ENCODE measurements around the gene EXOSC9. TPM values are rescaled to one million over a fixed set of nuclear protein-coding genes. Genes with fewer than 3 reads are reported as not detected.

Gene EXOSC9
- total RNA-seq, 3 donors from 2014 or later: 12.5 to 16.0 (median 12.6) TPM

- Histone ChIP-seq H3K9me3 (no peaks in the 10 kb centered on the region), H3K4me1 (ENCODE audit: low read depth) (no peaks in the 10 kb centered on the region), H3K36me3 (ENCODE audit: low read depth) (no peaks in the 10 kb centered on the region), H3K4me3 (no peak overlapping the region)
- ATAC-seq (no peak), DNase-seq (no peak)
- intact Hi-C loops (cut with DNase I, micrococcal nuclease): no loop called here
- TF ChIP-seq CTCF (IDR thresholded peaks at IDR 0.05): no peak
These were observed 17.1 kb downstream of the EXOSC9 start for GRCh38 chr4:121818215-121818614.

- DNase-seq: no peak
- intact Hi-C loops (cut with DNase I, micrococcal nuclease): no loop called here
- Histone ChIP-seq H3K36me3 (ENCODE audit: low read depth) (no peaks in the 10 kb centered on the region), H3K4me1 (ENCODE audit: low read depth) (no peaks in the 10 kb centered on the region), H3K4me3 (no peak overlapping the region), H3K9me3 (no peaks in the 10 kb centered on the region)
- TF ChIP-seq CTCF (IDR thresholded peaks at IDR 0.05): no peak
- ATAC-seq: no peak
These were observed 18.3 kb downstream of the EXOSC9 start for GRCh38 chr4:121819216-121819965.

DNA sequence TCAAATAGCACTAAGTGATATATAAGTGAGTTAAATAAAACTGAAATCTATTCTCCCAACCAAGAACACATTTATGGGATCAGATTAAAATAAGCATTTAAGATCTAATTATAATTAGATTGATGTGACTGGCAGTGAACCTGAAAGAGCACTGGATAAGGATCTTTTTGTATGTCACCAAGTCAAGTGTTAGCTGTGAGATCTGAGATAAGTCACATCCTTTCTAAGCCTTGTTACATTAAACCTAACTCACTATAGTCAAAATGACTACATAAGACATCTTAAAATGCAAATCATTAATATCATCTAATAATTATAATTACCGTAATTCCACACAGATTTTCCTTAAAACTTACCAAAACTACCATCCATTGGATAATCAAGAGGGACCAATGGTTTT is 20.9 kb downstream of the EXOSC9 start:
- ATAC-seq (no peak), DNase-seq (no peak)
- intact Hi-C loops (cut with DNase I, micrococcal nuclease): no loop called here
- Histone ChIP-seq H3K4me3 (no peak overlapping the region), H3K36me3 (ENCODE audit: low read depth) (no peaks in the 10 kb centered on the region), H3K4me1 (ENCODE audit: low read depth) (no peaks in the 10 kb centered on the region), H3K9me3 (no peaks in the 10 kb centered on the region)
- no peak for TF ChIP-seq CTCF (IDR thresholded peaks at IDR 0.05)

DNA sequence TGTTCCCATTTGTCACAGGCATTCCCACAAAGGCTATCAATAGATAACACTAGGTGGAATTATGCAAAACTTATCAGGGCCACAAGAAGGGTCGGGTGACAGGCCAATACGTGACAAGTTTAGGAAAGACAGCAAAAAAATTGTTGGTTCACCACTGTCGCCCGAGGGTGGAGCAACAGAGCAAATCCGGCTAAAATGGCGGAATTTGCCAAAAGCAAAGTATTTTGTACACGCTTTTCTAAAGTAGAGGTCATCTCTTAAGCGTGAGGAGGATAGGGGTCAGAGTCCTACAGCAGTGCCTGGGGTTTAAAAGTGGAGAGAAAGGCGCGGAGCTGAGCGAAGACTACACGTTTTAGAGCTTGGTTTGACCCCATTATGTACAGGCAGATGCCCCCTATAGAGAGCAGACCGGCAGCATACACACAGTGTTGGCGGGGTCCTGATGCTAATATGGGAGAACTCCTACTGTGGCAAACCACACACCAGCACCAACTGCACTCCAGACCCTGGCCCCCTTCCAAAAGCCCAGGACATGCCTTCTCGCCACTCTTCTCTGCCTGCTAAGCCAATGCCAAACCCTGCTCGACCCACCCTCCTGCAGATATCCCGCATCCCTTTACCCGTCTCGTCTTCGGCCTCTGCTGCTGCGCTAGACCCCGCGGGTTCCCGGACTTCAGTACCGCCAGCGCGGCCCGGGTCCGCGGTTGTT is 21.8 kb downstream of the EXOSC9 start:
- no peaks in the 10 kb centered on the region for H3K9me3 ChIP-seq
- no peaks in the 10 kb centered on the region for H3K36me3 ChIP-seq (ENCODE audit: low read depth)
- H3K4me3 ChIP-seq: peak overlapping the region; percentile 45
- intact Hi-C loops (cut with DNase I, micrococcal nuclease): no loop called here
- ATAC-seq (peak; percentile 5), DNase-seq (peak in 2 of 3 donors; percentile 32 to 66)
- no peaks in the 10 kb centered on the region for H3K4me1 ChIP-seq (ENCODE audit: low read depth)
- TF ChIP-seq CTCF (IDR thresholded peaks at IDR 0.05): no peak

DNA sequence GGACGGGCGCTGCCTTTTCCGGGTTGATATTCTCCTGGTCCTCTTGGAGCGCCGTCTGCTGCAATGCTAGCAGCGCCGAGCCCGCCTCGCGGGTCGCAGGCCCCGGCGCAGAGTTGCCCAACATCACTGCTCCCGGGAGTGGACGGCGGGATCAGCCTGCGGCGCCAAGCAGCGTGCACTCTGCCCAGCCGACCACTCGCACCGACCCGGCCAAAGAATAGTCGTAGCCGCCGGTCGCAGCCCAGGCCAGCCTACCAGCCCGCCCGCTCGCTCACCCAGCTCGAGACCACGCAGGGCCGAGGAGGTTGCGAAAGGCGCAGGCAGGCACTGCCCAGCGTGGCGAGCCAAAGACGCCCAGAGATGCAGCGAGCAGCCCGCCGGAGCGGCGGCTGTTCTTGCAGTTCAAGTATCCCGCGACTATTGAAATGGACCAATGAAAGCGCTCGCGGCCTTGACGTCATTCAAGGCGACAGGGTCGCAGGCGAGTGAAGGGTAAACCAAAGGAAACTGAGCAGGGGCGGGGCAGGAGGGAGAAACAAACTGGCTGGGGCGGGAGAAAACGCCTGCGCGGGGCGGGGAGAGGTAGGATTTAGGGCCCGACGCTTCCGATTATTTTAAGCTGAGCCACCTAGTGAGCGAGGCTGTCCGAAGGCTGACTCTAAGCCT is 22.5 kb downstream of the EXOSC9 start, which contains the start of gene CCNA2:
CCNA2 (minus strand) TSS at position 379 of the 666 bp plus-strand sequence; CDS start at position 124, 255 bp downstream.
- TF ChIP-seq CTCF (IDR thresholded peaks at IDR 0.05): no peak
- intact Hi-C loops (cut with DNase I, micrococcal nuclease): no loop called here
- ATAC-seq (peak; percentile 99), DNase-seq (peak; percentile 97 to 98 (median 97))
- Histone ChIP-seq H3K4me1 (ENCODE audit: low read depth) (no peaks in the 10 kb centered on the region), H3K36me3 (ENCODE audit: low read depth) (no peaks in the 10 kb centered on the region), H3K9me3 (no peaks in the 10 kb centered on the region), H3K4me3 (peak within 1 kb of the TSS; percentile 45)

All from mucosa of descending colon (tissue), 3 donors.